ENCODE results near the gene AK8. TPM values are rescaled to one million over a fixed set of nuclear protein-coding genes. Genes with fewer than 3 reads are reported as not detected.

AK8 gene
- total RNA-seq, 1 donor from 2014 or later: 0.22 TPM

- DNase-seq (ENCODE audit: low spot score): no peak
- Mint-ChIP-seq H3K9me3 (ENCODE audit: low read depth) (no peaks in the 10 kb centered on the region), H3K27ac (ENCODE audit: unreplicated experiment) (no peak overlapping the region), H3K4me1 (ENCODE audit: low read depth) (peaks cover 2% of the 10 kb centered on the region), H3K4me3 (ENCODE audit: unreplicated experiment) (no peak overlapping the region), H3K36me3 (ENCODE audit: low read depth) (peaks cover 2% of the 10 kb centered on the region), H3K27me3 (ENCODE audit: low read depth) (peaks cover 15% of the 10 kb centered on the region)
- TF ChIP-seq CTCF (IDR thresholded peaks at IDR 0.05): no peak
Observed at GRCh38 chr9:132834343-132834742, 43.7 kb downstream of the AK8 start.

GRCh38 chr9:132833550-132834121, 44.4 kb downstream of the AK8 start:
- peaks cover 2% of the 10 kb centered on the region for H3K36me3 Mint-ChIP-seq (ENCODE audit: low read depth)
- H3K4me3 Mint-ChIP-seq (ENCODE audit: unreplicated experiment): no peak overlapping the region
- H3K9me3 Mint-ChIP-seq (ENCODE audit: low read depth): no peaks in the 10 kb centered on the region
- peaks cover 18% of the 10 kb centered on the region for H3K27me3 Mint-ChIP-seq (ENCODE audit: low read depth)
- H3K4me1 Mint-ChIP-seq (ENCODE audit: low read depth): no peaks in the 10 kb centered on the region
- H3K27ac Mint-ChIP-seq (ENCODE audit: unreplicated experiment): no peak overlapping the region
- DNase-seq (ENCODE audit: low spot score): peak; percentile 50
- no peak for TF ChIP-seq CTCF (IDR thresholded peaks at IDR 0.05)

- no peak for TF ChIP-seq CTCF (IDR thresholded peaks at IDR 0.05)
- no peak for DNase-seq (ENCODE audit: low spot score)
- Mint-ChIP-seq H3K4me1 (ENCODE audit: low read depth) (no peaks in the 10 kb centered on the region), H3K4me3 (ENCODE audit: unreplicated experiment) (no peak overlapping the region), H3K27ac (ENCODE audit: unreplicated experiment) (no peak overlapping the region), H3K9me3 (ENCODE audit: low read depth) (no peaks in the 10 kb centered on the region), H3K27me3 (ENCODE audit: low read depth) (peaks cover 18% of the 10 kb centered on the region), H3K36me3 (ENCODE audit: low read depth) (peaks cover 2% of the 10 kb centered on the region)
Observed at GRCh38 chr9:132832171-132832881, 45.8 kb downstream of the AK8 start.

GRCh38 chr9:132828201-132828770, 49.8 kb downstream of the AK8 start:
- no peak for TF ChIP-seq CTCF (IDR thresholded peaks at IDR 0.05)
- no peaks in the 10 kb centered on the region for H3K4me1 Mint-ChIP-seq (ENCODE audit: low read depth)
- H3K27ac Mint-ChIP-seq (ENCODE audit: unreplicated experiment): no peak overlapping the region
- DNase-seq (ENCODE audit: low spot score): no peak
- H3K9me3 Mint-ChIP-seq (ENCODE audit: low read depth): no peaks in the 10 kb centered on the region
- H3K4me3 Mint-ChIP-seq (ENCODE audit: unreplicated experiment): no peak overlapping the region
- H3K27me3 Mint-ChIP-seq (ENCODE audit: low read depth): peaks cover 37% of the 10 kb centered on the region
- peaks cover 2% of the 10 kb centered on the region for H3K36me3 Mint-ChIP-seq (ENCODE audit: low read depth)

- H3K36me3 Mint-ChIP-seq (ENCODE audit: low read depth): peaks cover 2% of the 10 kb centered on the region
- H3K4me3 Mint-ChIP-seq (ENCODE audit: unreplicated experiment): no peak overlapping the region
- H3K27ac Mint-ChIP-seq (ENCODE audit: unreplicated experiment): no peak overlapping the region
- TF ChIP-seq CTCF (IDR thresholded peaks at IDR 0.05): no peak
- peaks cover 43% of the 10 kb centered on the region for H3K27me3 Mint-ChIP-seq (ENCODE audit: low read depth)
- no peaks in the 10 kb centered on the region for H3K9me3 Mint-ChIP-seq (ENCODE audit: low read depth)
- no peaks in the 10 kb centered on the region for H3K4me1 Mint-ChIP-seq (ENCODE audit: low read depth)
- no peak for DNase-seq (ENCODE audit: low spot score)
Observed at GRCh38 chr9:132827366-132827765, 50.7 kb downstream of the AK8 start.

Measured in chondrocyte (in vitro differentiated cells).